Hepatic stellate cell (primary cell): ENCODE data around the gene POLD1.
A peak's percentile ranks its signal among the peaks of the same experiment; 100 is the strongest.
"Not testable (repeated sequence)": the region's sequence is repeated elsewhere in the genome, so short reads cannot be mapped to it uniquely, and the experiment has no call there.

Experiments
- DNase-seq: peaks from one replicate; pipeline ENCODE4 v3.0.0; 2011; ENCODE audit warnings: low spot score

The POLD1 gene

DNA sequence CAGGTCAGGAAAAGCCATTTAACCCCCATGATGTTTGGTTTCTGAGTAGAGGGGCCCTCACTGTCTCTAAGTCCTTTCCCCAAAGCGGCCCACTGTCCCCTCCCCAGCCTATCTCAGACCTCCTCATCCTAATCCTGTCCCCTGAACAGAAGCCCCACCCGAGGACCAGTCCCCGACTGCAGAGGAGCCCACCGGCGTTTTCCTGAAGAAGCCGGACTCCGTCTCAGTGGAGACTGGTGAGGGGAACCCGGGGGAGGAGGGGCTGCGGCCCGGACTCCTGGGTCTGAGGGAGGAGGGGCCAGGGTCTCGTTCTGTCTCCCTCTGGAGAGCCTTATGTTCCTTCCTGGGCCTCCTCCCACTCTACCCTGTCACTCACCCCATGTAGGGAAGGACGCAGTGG lies 51.5 kb downstream of the POLD1 start:
- DNase-seq = no peak

DNA sequence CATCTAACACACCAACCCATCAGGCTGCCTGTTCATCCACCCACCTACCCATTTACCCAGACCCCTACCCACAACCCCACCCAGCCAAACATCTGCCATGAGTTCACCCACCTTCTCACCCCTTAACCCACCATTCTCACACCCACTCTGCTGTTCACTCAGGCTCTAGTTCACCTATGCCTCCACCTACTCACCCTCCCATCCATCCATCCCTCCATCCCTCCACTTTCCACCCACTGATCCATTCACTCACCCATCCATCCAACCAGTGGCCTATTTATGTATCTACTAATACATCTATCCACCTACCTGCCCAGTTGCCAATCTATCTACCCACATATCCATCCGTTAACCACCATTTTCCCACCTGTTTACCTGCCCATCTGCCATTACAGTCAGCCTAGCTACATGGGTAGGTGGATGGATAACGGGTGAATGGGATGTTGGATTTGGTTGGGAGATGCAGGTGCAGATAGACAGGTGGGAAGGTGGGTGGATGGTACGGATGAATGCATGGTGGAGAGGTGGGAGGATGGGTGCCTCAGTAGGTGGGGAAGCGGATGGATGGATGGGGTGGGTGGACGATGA lies 53.8 kb downstream of the POLD1 start:
- DNase-seq = no peak

DNA sequence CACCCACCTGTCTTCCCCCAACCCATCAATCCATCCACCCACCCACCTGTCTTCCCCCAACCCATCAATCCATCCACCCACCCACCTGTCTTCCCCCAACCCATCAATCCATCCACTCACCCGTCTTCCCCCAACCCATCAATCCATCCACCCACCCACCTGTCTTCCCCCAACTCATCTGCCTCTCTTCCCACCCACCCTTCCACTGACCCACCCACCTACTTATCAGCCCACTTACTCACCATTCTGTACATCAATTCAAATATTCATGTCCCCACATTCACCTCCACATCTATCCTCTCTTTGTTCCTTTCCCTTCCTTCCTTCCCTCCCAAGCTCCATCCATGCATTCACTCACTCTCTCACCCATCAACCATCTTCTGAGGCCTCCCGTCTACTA lies 55.0 kb downstream of the POLD1 start:
- not testable (repeated sequence) for DNase-seq

DNA sequence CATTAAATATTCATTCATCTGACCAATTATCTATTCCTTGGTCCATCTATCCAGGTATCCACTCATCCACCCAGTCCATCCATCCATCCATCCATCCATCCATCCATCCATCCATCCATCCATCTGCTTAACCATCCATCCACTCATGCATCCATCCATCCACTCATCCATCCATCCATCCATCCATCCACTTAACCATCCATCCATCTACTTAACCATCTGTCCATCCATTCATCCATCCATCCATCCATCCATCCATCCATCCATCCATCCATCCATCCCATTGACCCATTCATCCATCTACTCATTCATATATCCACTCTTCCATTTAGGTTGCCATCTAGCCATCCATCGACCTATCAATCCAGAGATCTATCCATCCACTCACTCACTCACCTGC lies 59.9 kb downstream of the POLD1 start:
- DNase-seq = no peak

DNA sequence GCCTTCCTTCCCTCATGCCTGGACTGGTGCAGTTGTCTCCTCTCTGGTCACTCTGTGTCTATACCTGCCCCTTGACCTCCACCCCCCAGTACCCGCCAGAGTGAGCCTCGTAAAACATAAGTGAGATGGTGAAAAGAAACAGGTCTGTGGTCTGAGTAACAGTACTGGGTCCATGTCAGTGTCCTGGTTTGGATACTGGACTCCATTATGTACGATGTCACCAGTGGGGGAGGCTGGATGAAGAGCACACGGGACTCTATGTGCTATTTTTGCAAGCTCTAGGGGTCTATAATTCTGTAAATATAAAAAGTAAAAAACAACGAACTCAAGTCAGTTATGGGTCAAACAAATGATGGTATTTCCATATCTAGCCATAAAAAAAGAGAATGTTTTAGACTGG lies 62.9 kb downstream of the POLD1 start:
- no peak for DNase-seq

DNA sequence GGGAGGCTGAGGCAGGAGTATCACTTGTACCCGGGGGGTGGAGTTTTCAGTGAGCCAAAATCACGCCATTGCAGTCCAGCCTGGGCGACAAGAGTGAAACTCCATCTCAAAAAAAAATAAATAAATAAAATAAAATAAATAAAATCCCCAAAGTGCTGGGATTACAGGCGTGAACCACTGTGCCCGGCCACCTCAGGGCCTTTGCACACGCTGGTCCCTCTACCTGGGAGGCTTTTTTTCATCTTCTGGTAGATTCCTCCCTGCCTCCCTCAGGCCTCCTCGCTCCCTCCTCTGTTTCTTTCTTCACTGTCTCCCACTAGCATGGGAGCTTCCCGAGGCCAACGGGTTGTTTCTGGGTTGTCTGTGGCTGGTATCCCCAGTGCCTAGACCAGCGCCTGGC lies 63.6 kb downstream of the POLD1 start:
- no peak for DNase-seq

DNA sequence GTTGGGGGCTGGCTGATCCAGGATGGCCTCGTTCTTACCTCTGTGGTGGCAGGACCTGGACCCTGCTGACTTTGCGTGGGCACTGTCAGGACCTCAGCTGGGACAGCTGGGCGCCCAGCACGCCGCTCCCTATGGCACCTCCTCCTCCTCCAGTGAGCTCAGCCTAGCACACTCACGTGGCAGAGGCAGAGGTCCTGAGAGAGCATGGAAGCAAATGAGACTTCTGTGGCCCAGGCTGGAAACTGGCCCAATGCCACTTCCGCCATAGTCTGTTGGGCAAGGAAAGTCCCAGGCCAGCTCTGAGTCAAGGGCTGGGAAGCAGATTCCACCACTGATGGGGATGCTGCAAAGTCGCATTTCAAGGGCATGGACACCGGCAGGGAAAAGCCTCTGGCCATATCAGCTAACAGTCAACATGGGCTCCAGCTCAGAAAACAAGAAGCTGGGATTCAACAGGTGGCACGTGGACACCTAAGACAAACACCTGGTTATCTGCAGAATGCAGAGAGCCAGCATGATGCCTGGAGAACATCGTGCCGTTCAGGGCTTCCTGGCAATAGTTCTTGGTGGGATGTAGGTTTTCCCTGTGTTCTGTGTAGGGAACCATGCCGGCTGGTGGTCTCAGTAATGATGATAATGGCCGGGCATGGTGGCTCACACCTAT lies 65.2 kb downstream of the POLD1 start:
- DNase-seq = no peak

DNA sequence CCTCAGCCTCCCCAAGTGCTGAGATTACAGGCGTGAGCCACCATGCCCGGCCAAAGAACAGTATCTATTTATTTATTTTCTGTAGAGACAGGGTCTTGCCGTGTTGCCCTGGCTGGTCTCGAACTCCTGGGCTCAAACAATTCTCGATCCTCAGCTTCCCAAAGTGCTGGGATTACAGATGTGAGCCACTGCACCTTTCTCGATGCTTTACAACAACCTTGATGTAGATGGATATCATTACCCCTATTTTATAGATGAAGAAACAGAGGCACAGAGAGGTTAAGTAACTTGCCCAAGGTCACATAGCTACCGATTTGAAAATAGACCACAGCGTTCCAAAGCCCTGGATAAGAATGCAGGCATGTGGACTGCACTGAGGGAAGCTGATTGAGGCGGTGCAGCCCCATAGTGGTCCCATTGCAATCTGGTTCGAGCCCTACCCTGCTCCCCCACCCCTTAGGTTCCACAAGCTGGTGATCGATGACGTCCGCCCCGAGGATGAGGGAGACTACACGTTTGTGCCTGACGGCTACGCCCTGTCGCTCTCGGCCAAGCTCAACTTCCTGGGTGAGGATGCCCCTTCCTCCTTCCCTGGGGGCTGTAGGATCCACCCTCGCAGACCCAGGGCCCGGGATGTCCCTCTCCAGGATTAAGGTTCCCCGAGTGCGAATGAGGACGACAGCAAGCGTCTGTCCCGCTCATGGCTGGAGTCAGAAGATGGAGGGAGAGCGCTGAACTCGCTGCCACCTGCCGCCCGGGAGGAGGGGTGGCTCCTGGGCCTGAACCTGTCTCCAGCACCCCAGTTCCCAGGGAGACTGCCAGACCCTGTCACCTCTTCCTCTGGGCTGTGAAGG lies 66.4 kb downstream of the POLD1 start:
- DNase-seq = no peak

DNA sequence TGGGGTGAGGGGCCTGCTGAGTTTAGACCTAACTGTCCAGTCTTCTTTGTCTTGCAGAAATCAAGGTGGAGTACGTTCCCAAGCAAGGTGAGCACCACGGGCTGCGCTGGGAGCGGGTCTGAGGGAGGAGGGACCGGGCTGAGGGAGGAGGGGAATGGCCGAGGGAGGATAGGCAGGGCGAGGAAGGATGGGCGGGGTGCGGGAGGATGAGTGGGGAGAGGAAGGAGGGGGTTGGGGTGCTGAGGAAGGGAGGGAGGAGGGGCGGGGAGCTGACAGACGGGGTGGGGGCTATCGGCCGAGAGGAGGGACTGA lies 67.0 kb downstream of the POLD1 start:
- no peak for DNase-seq

DNA sequence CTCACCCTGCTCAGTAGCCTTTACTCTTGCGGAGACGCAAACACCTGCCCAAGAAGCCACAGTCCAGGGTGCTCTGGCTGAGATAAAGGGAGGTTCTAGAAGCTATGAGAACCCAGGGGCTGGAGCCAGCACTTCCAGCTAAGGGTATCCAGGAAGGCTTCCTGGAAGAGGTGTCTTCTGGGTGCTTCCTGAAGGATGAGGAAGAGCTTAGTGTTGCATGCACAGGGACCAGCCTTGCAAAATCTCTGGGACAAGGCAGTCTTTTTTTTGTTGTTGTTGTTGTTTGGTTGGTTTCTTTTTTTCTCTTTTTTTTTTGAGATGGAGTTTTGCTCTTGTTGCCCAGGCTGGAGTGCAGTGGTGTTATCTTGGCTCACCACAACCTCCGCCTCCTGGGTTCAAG lies 69.1 kb downstream of the POLD1 start:
- DNase-seq = no peak

DNA sequence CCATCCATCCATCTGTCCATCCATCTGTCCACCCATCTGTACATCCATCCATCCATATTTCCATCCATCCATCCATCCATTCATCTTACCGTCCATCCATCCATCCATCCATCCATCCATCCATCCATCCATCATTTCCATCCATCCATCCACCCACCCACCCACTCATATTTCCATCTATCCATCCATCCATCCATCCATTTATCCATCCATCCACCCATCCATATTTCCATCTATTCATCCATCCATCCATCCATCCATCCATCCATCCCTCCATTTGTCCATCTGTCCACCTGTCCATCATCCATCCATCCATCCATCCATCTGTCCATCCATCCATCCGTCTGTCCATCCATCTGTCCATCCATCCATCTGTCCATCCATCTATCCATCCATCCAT lies 71.8 kb downstream of the POLD1 start:
- no peak for DNase-seq

DNA sequence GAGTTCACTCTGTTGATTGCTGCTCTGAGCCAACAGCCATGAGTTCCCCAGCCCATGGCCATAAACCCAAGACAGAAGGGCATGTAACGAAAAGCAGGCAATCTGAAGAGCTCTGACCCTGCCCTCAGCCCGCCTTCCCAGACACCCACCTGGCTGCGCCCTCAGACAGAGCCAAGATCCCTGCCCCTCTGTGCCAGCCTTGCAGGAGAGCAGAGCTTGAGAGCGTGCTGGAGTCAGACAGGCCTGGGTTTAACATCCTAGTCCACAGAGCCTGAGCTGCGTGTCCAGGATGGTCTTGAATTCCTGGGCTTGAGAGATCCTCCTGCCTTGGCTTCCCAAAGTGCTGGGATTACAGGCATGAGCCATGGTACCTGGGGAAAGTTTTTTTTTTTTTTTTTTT lies 73.2 kb downstream of the POLD1 start:
- no peak for DNase-seq

DNA sequence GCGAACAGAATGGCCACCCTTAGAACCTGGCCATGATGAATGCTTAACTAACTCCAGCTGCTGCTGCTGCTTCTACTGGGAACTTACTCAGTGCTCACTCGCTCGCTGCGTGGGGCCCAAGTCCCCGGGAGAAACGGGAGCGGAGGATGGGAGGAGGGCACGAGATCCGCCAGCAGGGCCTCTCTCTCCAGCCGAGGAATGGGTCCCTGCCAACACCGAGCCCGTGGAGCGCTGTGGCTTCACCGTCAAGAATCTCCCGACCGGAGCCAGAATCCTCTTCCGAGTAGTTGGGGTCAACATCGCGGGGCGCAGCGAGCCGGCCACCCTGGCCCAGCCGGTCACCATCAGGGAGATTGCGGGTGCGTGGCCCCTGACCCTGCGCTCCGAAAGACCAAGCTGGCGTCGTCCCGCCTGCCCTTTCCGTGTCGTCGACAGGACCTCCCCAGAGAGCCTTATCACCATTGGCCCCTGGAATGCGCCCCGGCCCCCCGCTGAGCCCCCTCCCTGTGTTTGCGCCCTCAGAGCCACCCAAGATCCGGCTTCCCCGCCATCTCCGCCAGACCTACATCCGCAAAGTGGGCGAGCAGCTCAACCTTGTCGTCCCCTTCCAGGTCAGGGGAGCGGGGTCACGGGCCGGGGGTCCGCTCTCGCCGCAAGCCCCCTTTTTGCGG lies 74.4 kb downstream of the POLD1 start:
- peak; percentile 49 for DNase-seq

DNA sequence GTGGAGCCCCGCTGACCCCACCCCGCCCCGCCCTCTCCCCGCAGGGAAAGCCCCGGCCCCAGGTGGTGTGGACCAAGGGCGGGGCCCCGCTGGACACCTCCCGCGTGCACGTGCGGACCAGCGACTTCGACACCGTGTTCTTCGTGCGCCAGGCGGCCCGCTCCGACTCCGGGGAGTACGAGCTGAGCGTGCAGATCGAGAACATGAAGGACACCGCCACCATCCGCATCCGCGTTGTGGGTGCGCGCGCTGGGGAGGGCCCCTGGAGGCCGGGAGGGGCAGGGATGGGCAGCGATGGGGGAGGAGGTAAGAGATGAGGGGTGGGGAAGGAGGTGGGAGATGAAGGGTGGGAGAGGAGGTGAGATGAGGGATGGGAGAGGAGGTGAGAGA lies 74.9 kb downstream of the POLD1 start:
- no peak for DNase-seq

DNA sequence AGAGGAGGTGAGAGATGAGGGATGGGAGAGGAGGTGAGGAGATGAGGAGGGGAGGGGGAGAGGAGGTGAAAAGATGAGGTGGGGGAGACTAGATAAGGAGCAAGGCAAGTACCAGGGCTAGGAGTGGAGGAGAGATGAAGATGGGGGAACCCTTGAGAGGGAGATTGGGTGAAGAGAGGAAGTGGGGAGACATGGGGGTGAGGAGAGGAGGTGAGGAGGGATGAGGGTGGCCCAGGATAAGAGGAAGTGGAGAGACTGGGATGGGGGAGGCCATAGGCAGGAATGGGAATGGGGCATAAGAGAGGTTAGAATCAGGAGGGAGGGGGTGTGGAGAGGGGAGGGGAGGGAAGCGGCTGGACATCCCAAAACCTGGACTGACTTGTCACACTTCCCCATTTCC lies 75.5 kb downstream of the POLD1 start:
- DNase-seq = no peak

DNA sequence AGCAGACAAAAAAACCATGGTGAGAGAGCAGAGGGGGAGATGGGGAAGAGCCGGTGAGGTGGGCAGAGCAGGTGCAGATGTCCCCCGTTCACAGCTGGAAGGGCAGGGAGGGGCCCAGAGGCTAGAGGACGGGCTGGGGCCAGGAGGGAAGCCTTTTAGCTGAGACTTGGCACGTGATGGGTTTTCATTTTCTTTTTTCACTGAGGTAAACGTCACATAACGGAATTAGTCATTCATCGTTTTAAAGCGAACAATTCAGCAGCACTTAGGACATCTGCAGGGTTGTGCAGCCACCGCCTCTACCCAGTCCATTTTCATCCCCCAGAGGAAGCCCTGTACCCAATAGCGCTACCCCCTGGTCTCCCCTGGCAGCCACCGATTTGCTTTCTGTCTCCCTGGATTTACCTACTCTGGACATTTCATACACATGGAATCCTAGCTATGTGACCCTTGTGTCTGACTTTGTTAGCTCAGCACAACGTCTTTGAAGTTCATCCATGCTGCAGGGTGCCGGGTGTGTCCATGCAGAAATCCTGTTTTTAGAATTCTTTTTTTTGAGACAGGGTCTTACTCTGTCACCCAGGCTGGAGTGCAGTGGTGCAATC lies 76.1 kb downstream of the POLD1 start:
- peak; percentile 73 for DNase-seq

DNA sequence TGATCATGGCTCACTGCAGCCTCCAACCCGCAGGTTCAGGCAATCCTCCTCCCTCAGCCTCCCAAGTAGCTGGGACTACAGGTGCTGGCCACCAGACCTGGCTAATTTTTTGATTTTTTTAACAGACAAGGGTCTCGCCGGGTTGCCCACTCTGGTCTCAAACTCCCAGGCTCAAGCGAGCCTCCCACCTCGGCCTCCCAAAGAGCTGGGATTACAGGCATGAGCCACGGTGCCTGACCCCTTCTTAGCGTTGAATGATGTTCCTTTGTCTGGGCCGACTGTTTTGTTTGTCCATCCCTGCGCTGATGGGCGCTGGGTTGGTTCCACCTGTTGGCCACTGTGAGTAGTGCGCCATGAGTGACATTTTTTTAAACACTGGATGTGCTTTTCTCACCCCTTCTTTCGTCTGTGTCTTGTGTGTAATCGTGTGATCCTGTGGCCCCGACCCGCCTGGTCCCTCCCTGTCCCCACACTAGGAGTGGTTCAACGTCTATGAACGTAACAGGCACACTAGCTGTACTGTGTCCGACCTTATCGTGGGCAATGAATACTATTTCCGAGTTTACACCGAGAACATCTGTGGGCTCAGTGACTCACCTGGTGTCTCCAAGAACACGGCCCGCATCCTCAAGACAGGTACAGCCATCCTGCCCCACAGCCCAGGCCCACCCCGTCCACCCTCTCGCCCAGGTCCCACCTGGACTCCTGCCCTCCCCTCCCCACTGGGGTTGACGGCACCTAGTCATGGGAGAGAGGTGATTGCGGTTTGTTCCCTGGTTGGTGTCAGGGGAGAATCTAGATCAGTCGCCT lies 77.1 kb downstream of the POLD1 start:
- DNase-seq = peak; percentile 91

DNA sequence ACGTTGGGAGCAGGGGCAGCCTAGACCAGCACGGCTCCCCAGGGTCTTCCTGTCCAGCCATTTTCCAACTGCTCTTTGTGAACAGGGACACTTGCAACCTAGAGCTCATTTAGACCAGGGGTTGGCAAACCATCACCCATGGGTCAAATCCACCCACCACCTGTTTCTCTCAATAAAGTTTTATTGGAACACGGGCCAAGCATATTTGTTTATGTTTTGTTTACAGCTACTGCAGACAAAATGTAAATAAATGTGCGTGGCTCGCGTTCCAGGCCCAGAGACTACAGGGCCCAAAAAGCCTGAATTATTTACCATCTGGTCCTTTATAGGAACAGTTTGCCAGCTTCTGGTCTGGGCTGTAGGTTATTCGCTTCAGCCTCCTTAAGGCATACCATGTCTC lies 78.8 kb downstream of the POLD1 start:
- DNase-seq = no peak

DNA sequence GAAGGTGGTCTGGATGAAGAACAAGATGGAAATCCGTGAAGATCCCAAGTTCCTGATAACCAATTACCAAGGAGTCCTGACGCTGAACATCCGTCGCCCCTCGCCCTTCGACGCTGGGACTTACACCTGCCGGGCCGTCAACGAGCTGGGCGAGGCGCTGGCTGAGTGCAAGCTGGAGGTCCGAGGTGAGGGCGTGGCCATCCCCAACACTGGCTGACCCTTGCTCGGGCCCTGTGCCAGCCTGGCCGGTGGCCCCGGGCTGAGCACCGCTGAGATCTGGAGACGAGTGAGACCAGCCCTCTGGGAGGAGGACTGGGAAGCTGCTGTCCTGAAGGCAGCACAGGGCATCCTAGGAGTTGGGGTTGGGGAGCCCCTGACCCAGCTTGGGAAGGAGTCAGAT lies 80.2 kb downstream of the POLD1 start:
- no peak for DNase-seq

DNA sequence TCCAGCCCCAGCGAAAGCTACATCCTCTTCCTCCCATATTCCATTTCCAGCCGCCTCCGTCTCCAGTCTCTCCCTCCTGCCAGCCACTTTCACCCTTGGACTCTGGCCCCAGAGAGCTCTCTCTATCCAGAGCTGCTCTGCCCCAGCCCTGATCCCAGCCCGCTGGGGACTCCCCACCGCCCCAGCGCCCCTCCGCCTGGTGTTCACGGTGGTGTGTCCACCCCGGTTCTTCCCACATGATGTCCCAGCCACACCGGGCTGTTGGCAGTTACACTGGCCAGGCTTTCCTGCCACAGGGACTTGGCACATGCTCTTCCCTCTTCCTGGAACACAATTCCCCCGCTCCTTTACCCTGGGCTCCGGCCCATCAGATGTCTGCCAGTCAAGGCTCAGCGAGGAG lies 80.9 kb downstream of the POLD1 start:
- no peak for DNase-seq

DNA sequence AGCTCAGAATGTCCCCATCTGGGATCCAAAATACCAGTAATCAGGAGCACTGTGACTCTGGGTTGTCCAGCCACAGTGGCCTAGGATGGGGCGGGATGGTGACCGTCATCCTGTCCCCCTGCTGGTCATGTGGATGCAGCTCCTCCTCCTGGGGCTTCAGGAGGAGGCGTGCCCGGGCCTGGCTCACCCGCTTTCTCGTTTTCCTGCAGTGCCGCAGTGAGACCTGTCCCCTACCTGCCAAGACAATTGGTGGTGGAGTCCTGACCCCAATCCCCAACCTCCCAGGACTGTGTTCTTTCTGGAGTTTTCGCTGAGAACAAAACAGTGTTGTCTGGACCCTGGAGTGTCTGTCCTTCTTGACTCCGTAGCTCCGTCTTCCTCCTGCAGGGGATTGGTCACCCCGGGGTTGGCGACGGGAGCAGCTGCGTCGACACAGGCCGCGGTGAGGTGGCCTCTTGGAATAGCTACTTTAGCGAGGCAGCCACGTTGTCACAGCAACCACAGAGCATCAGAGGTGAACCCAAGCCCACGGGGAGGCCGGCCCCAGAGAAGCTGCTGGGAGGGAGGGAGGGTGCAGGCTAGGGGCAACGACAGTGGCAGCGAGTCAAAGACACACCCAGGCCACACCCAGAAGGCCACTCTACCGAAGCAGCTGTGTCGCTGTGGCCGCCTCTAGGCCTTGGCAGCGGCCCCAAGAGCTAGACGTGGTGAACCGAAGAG lies 82.0 kb downstream of the POLD1 start:
- DNase-seq = peak; percentile 67
